GM23338 (cell line): ENCODE measurements around the gene ICAM3. TPM values are rescaled to one million over a fixed set of nuclear protein-coding genes. Genes with fewer than 3 reads are reported as not detected.

Source experiments
- ATAC-seq: fragments of 200-7000 bp; cut with Tn5 transposase; 3 replicates; pipeline ENCODE4 v1.9.1; 2020
- DNase-seq: peaks from one replicate; pipeline ENCODE4 v3.0.0-alpha.2; 2015; ENCODE audit warnings: low spot score
- H2AFZ ChIP-seq: fragments of 200-600 bp; sonication (generic); 2 replicates; pipeline ENCODE4 v1.8.0; 2016; ENCODE audit warnings: antibody characterized with exemption, mild to moderate bottlenecking, moderate library complexity
- H3F3A ChIP-seq: fragments of 200-600 bp; sonication (generic); replicated peaks from 2 replicates; pipeline ENCODE4 v1.8.0; 2017; ENCODE audit warnings: antibody characterized with exemption, mixed run types, low read depth
- H3K27ac ChIP-seq: fragments of 200-600 bp; sonication (generic); 2 replicates; pipeline ENCODE4 v1.6.1; 2016; ENCODE audit warnings: low read depth
- H3K27me3 ChIP-seq: fragments of 200-600 bp; sonication (generic); 2 replicates; pipeline ENCODE4 v1.8.0; 2016; ENCODE audit warnings: mild to moderate bottlenecking, mixed run types, moderate library complexity; ENCODE audit not compliant: insufficient read depth
- H3K36me3 ChIP-seq: fragments of 200-600 bp; sonication (generic); 2 replicates; pipeline ENCODE4 v1.8.0; 2016; ENCODE audit warnings: mild to moderate bottlenecking; ENCODE audit not compliant: insufficient read depth
- H3K4me1 ChIP-seq: fragments of 200-600 bp; sonication (generic); 2 replicates; pipeline ENCODE4 v1.8.0; 2016; ENCODE audit warnings: mild to moderate bottlenecking, moderate library complexity; ENCODE audit not compliant: insufficient read depth
- H3K4me2 ChIP-seq: fragments of 200-600 bp; sonication (generic); 2 replicates; pipeline ENCODE4 v1.7.1; 2017; ENCODE audit warnings: mixed run types
- H3K4me3 ChIP-seq: fragments of 200-600 bp; sonication (generic); 2 replicates; pipeline ENCODE4 v1.6.1; 2016; ENCODE audit warnings: mixed run types
- H3K79me2 ChIP-seq: fragments of 200-600 bp; sonication (generic); replicated peaks from 2 replicates; pipeline ENCODE4 v1.8.0; 2017; ENCODE audit warnings: mild to moderate bottlenecking; ENCODE audit not compliant: insufficient read depth
- H3K9me2 ChIP-seq: fragments of 200-600 bp; sonication (generic); 2 replicates; pipeline ENCODE4 v1.8.0; 2017; ENCODE audit not compliant: insufficient read depth
- H4K20me1 ChIP-seq: fragments of 200-600 bp; sonication (generic); replicated peaks from 2 replicates; pipeline ENCODE4 v1.8.0; 2017; ENCODE audit warnings: mild to moderate bottlenecking; ENCODE audit not compliant: insufficient read depth
- H3K27ac Mint-ChIP-seq: 2 replicates; pipeline ENCODE4 v1.8.0; 2020; ENCODE audit warnings: inconsistent platforms, mild to moderate bottlenecking, moderate library complexity, mixed read lengths
- H3K27me3 Mint-ChIP-seq: 3 replicates; pipeline ENCODE4 v1.8.0; 2022; ENCODE audit warnings: low read depth, mild to moderate bottlenecking, moderate library complexity, mixed read lengths, inconsistent platforms; ENCODE audit not compliant: insufficient read depth, poor library complexity
- H3K36me3 Mint-ChIP-seq: 3 replicates; pipeline ENCODE4 v1.8.0; 2021; ENCODE audit warnings: low read depth, mild to moderate bottlenecking, inconsistent platforms, moderate library complexity, mixed read lengths
- H3K4me1 Mint-ChIP-seq: 3 replicates; pipeline ENCODE4 v1.8.0; 2020; ENCODE audit warnings: mild to moderate bottlenecking, inconsistent platforms, mixed read lengths
- H3K4me3 Mint-ChIP-seq: 3 replicates; pipeline ENCODE4 v1.8.0; 2021; ENCODE audit warnings: moderate library complexity, mild to moderate bottlenecking, inconsistent platforms, mixed read lengths
- H3K9me3 Mint-ChIP-seq: 3 replicates; pipeline ENCODE4 v1.8.0; 2020; ENCODE audit warnings: moderate library complexity, mild to moderate bottlenecking, inconsistent platforms, mixed read lengths
- EZH2 ChIP-seq: fragments of 200-600 bp; sonication (generic); IDR thresholded peaks from one replicate; pipeline ENCODE4 v1.8.0; 2017; ENCODE audit warnings: antibody characterized with exemption, mild to moderate bottlenecking, low read depth; ENCODE audit not compliant: unreplicated experiment
- POLR2AphosphoS5 ChIP-seq: IDR thresholded peaks from 2 replicates; pipeline ENCODE4 v1.6.1; 2016; ENCODE audit warnings: antibody characterized with exemption, low read depth
- STAT1 ChIP-seq: IDR thresholded peaks from one replicate; pipeline ENCODE4 v1.6.1; 2016; ENCODE audit warnings: antibody characterized with exemption; ENCODE audit not compliant: unreplicated experiment
- ZNF331 ChIP-seq: fragments of 250-450 bp; sonication (Bioruptor Pico); IDR thresholded peaks from 2 replicates; pipeline ENCODE4 v1.5.0; 2020; ENCODE audit warnings: low read depth, mild to moderate bottlenecking, moderate library complexity
- polyA plus RNA-seq: library from polyadenylated mRNA; unstranded; fragments of >200 nt; fragmentation: Nextera tagmentation; extraction: Ambion mirVana; gene quantifications from 2 replicates; pipeline ENCODE4 v1.2.1, GENCODE V29; 2016
- total RNA-seq: library from RNA; depleted of rRNA; stranded (reverse); fragments of >200 nt; shearing (Covaris generic); gene quantifications from 2 replicates; pipeline ENCODE4 v1.2.3, GENCODE V29; 2014
- TF ChIP-seq, protein P1 (sequence below), 2 experiments: fragments of 200-600 bp in 1 of 2; sonication (generic) in 1 of 2; conservative IDR thresholded peaks; 2 replicates each; pipeline versions ENCODE4 v1.5.1 to v1.6.1; 2016 to 2017; ENCODE audit warnings: antibody characterized with exemption in 2 of 2, low read depth in 2 of 2, mild to moderate bottlenecking in 2 of 2, moderate library complexity in 1 of 2
- TF ChIP-seq, protein P2 (sequence below): IDR thresholded peaks from one replicate; pipeline ENCODE4 v1.6.1; 2018; ENCODE audit warnings: antibody characterized with exemption; ENCODE audit not compliant: unreplicated experiment

ICAM3 gene
- total and polyA plus RNA-seq, 2 experiments from 2014 or later: 9.6 to 14.7 TPM

DNA sequence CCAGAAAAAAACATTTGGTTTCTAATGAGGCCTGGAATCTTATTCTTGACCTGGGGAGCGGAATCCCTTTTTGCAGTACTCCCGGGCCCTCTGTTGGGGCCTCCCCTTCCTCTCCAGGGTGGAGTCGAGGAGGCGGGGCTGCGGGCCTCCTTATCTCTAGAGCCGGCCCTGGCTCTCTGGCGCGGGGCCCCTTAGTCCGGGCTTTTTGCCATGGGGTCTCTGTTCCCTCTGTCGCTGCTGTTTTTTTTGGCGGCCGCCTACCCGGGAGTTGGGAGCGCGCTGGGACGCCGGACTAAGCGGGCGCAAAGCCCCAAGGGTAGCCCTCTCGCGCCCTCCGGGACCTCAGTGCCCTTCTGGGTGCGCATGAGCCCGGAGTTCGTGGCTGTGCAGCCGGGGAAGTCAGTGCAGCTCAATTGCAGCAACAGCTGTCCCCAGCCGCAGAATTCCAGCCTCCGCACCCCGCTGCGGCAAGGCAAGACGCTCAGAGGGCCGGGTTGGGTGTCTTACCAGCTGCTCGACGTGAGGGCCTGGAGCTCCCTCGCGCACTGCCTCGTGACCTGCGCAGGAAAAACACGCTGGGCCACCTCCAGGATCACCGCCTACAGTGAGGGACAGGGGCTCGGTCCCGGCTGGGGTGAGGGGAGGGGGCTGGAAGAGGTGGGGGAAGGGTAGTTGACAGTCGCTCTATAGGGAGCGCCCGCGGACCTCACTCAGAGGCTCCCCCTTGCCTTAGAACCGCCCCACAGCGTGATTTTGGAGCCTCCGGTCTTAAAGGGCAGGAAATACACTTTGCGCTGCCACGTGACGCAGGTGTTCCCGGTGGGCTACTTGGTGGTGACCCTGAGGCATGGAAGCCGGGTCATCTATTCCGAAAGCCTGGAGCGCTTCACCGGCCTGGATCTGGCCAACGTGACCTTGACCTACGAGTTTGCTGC, 52.4 kb downstream of the ICAM3 start, which contains the start of gene ICAM4:
ICAM4 (plus strand) TSS at position 153 of the 935 bp plus-strand sequence; CDS start at position 211, 58 bp downstream.
- Histone ChIP-seq H3K9me2 (no peaks in the 10 kb centered on the region), H3K27me3 (peaks cover 62% of the 10 kb centered on the region), H4K20me1 (no peaks in the 10 kb centered on the region; the same call in 1 of the 2 replicates), H3K79me2 (no peaks in the 10 kb centered on the region), H3K36me3 (no peaks in the 10 kb centered on the region), H3F3A (peaks cover 15% of the 10 kb centered on the region; the same call in 1 of the 2 replicates), H3K4me1 (peaks cover 24% of the 10 kb centered on the region), H3K4me3 (peak within 1 kb of the TSS; percentile 71), H2AFZ (peak within 1 kb of the TSS; percentile 96), H3K27ac (no peak within 1 kb of the TSS), H3K4me2 (peak within 1 kb of the TSS; percentile 94)
- H3K27me3 Mint-ChIP-seq: peaks cover 59% of the 10 kb centered on the region
- no peak within 1 kb of the TSS for H3K27ac Mint-ChIP-seq
- no peak for TF ChIP-seq ZNF331 (CRISPR knock-in tag)
- TF ChIP-seq, protein P1, sequence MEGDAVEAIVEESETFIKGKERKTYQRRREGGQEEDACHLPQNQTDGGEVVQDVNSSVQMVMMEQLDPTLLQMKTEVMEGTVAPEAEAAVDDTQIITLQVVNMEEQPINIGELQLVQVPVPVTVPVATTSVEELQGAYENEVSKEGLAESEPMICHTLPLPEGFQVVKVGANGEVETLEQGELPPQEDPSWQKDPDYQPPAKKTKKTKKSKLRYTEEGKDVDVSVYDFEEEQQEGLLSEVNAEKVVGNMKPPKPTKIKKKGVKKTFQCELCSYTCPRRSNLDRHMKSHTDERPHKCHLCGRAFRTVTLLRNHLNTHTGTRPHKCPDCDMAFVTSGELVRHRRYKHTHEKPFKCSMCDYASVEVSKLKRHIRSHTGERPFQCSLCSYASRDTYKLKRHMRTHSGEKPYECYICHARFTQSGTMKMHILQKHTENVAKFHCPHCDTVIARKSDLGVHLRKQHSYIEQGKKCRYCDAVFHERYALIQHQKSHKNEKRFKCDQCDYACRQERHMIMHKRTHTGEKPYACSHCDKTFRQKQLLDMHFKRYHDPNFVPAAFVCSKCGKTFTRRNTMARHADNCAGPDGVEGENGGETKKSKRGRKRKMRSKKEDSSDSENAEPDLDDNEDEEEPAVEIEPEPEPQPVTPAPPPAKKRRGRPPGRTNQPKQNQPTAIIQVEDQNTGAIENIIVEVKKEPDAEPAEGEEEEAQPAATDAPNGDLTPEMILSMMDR (conservative IDR thresholded peaks at IDR 0.05; ENCODE audit: low read depth in 2 of 2): 0 out of 4 replicates have a peak, but pooled peaks of 1 of the 2 experiments have one; percentile 4
- peak; percentile 49 for TF ChIP-seq EZH2
- DNase-seq (peak; percentile 84), ATAC-seq (peak; percentile 28)
- H3K36me3 Mint-ChIP-seq: peaks cover 8% of the 10 kb centered on the region; the same call in 2 of the 3 replicates
- H3K9me3 Mint-ChIP-seq: peaks cover 3% of the 10 kb centered on the region; the same call in 1 of the 3 replicates
- peak within 1 kb of the TSS; percentile 68 for H3K4me3 Mint-ChIP-seq
- peaks cover 28% of the 10 kb centered on the region; the same call in 2 of the 3 replicates for H3K4me1 Mint-ChIP-seq

DNA sequence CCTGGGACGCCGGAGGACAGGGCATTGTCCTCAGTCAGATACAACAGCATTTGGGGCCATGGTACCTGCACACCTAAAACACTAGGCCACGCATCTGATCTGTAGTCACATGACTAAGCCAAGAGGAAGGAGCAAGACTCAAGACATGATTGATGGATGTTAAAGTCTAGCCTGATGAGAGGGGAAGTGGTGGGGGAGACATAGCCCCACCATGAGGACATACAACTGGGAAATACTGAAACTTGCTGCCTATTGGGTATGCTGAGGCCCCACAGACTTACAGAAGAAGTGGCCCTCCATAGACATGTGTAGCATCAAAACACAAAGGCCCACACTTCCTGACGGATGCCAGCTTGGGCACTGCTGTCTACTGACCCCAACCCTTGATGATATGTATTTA, 54.0 kb downstream of the ICAM3 start:
- TF ChIP-seq, protein P2, sequence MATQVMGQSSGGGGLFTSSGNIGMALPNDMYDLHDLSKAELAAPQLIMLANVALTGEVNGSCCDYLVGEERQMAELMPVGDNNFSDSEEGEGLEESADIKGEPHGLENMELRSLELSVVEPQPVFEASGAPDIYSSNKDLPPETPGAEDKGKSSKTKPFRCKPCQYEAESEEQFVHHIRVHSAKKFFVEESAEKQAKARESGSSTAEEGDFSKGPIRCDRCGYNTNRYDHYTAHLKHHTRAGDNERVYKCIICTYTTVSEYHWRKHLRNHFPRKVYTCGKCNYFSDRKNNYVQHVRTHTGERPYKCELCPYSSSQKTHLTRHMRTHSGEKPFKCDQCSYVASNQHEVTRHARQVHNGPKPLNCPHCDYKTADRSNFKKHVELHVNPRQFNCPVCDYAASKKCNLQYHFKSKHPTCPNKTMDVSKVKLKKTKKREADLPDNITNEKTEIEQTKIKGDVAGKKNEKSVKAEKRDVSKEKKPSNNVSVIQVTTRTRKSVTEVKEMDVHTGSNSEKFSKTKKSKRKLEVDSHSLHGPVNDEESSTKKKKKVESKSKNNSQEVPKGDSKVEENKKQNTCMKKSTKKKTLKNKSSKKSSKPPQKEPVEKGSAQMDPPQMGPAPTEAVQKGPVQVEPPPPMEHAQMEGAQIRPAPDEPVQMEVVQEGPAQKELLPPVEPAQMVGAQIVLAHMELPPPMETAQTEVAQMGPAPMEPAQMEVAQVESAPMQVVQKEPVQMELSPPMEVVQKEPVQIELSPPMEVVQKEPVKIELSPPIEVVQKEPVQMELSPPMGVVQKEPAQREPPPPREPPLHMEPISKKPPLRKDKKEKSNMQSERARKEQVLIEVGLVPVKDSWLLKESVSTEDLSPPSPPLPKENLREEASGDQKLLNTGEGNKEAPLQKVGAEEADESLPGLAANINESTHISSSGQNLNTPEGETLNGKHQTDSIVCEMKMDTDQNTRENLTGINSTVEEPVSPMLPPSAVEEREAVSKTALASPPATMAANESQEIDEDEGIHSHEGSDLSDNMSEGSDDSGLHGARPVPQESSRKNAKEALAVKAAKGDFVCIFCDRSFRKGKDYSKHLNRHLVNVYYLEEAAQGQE: no peak
- TF ChIP-seq STAT1: no peak
- TF ChIP-seq EZH2: no peak
- TF ChIP-seq POLR2AphosphoS5: no peak
- H2AFZ ChIP-seq: no peak overlapping the region
- ATAC-seq: no peak
- H3K27ac ChIP-seq: no peak overlapping the region
- Mint-ChIP-seq H3K4me3 (no peak overlapping the region), H3K27ac (no peak overlapping the region), H3K4me1 (peaks cover 20% of the 10 kb centered on the region; the same call in 2 of the 3 replicates), H3K36me3 (peaks cover 8% of the 10 kb centered on the region; the same call in 2 of the 3 replicates), H3K27me3 (peaks cover 43% of the 10 kb centered on the region), H3K9me3 (peaks cover 3% of the 10 kb centered on the region; the same call in 1 of the 3 replicates)
- peaks cover 7% of the 10 kb centered on the region; the same call in 1 of the 2 replicates for H3F3A ChIP-seq
- no peaks in the 10 kb centered on the region for H3K79me2 ChIP-seq
- H3K36me3 ChIP-seq: no peaks in the 10 kb centered on the region
- no peak overlapping the region for H3K4me2 ChIP-seq
- no peak for DNase-seq
- peaks cover 45% of the 10 kb centered on the region for H3K27me3 ChIP-seq
- H4K20me1 ChIP-seq: no peaks in the 10 kb centered on the region; the same call in none of the 2 replicates
- peaks cover 11% of the 10 kb centered on the region; the same call in 1 of the 2 replicates for H3K4me1 ChIP-seq
- H3K4me3 ChIP-seq: no peak overlapping the region
- no peaks in the 10 kb centered on the region for H3K9me2 ChIP-seq
